OCI-LY3 (cell line): ENCODE results near the gene LLGL1.

ENCODE experiments used
- H2AFZ ChIP-seq: fragments of 200-600, 300-600 bp; shearing (Covaris generic); 2 replicates; pipeline ENCODE4 v1.6.0; 2014; ENCODE audit warnings: antibody characterized with exemption, low read depth, low read length
- H3K27ac ChIP-seq: fragments of 200-600, 300-600 bp; sonication (generic); 2 replicates; pipeline ENCODE4 v1.5.1; 2014; ENCODE audit warnings: mild to moderate bottlenecking, low read length, moderate library complexity, mixed read lengths
- H3K27me3 ChIP-seq: fragments of 200-600, 300-600 bp; sonication (generic); 2 replicates; pipeline ENCODE4 v1.6.1; 2014; ENCODE audit warnings: low read depth, low read length, mixed read lengths
- H3K36me3 ChIP-seq: fragments of 200-600, 300-600 bp; sonication (generic); replicated peaks from 2 replicates; pipeline ENCODE3; 2014; ENCODE audit warnings: low read depth, low read length, mixed read lengths
- H3K4me1 ChIP-seq: fragments of 300-600, 200-600 bp; sonication (generic); 2 replicates; pipeline ENCODE4 v1.6.1; 2014; ENCODE audit warnings: low read length, mixed read lengths
- H3K4me2 ChIP-seq: fragments of 200-600, 300-600 bp; sonication (generic); 2 replicates; pipeline ENCODE4 v1.6.1; 2014; ENCODE audit warnings: low read length, mixed read lengths
- H3K4me3 ChIP-seq: fragments of 300-600, 200-600 bp; sonication (generic); 2 replicates; pipeline ENCODE4 v1.5.1; 2014; ENCODE audit warnings: antibody characterized with exemption, mild to moderate bottlenecking, low read length, moderate library complexity
- H3K79me2 ChIP-seq: fragments of 300-600, 200-600 bp; shearing (Covaris generic); 2 replicates; pipeline ENCODE4 v1.6.1; 2014; ENCODE audit warnings: mild to moderate bottlenecking, low read length, mixed read lengths
- H3K9ac ChIP-seq: fragments of 300-600, 200-600 bp; shearing (Covaris generic); 2 replicates; pipeline ENCODE4 v1.6.0; 2014; ENCODE audit warnings: mild to moderate bottlenecking, low read length, moderate library complexity
- H3K9me3 ChIP-seq: fragments of 200-600, 300-600 bp; shearing (Covaris generic); 2 replicates; pipeline ENCODE4 v1.6.1; 2014; ENCODE audit warnings: low read length, mixed read lengths; ENCODE audit not compliant: insufficient read depth
- H4K20me1 ChIP-seq: fragments of 200-600, 300-600 bp; sonication (generic); 2 replicates; pipeline ENCODE4 v1.6.1; 2016; ENCODE audit warnings: low read length, mixed read lengths; ENCODE audit not compliant: insufficient read depth
- CTCF ChIP-seq: fragments of 200-600, 300-600 bp; sonication (generic); IDR thresholded peaks from 2 replicates; pipeline ENCODE4 v1.5.1; 2014; ENCODE audit warnings: antibody characterized with exemption, low read length, low read depth
- EZH2phosphoT487 ChIP-seq: fragments of 200-600 bp; shearing (Covaris generic); IDR thresholded peaks from 2 replicates; pipeline ENCODE4 v1.6.1; 2018; ENCODE audit warnings: antibody characterized with exemption, mixed run types, low read depth

LLGL1 gene

GRCh38 chr17:18224053-18224386, 1.4 kb upstream of the LLGL1 start:
- Histone ChIP-seq H3K9ac (no peak overlapping the region), H4K20me1 (no peaks in the 10 kb centered on the region), H3K4me1 (peaks cover 10% of the 10 kb centered on the region), H3K4me2 (no peak overlapping the region), H3K27me3 (no peaks in the 10 kb centered on the region), H3K79me2 (no peaks in the 10 kb centered on the region), H3K27ac (no peak overlapping the region), H3K36me3 (no peaks in the 10 kb centered on the region), H2AFZ (no peak overlapping the region), H3K4me3 (no peak overlapping the region), H3K9me3 (no peaks in the 10 kb centered on the region)
- TF ChIP-seq EZH2phosphoT487 (no peak), CTCF (no peak)

- 0 out of 2 replicates have a peak overlapping the region, but pooled peaks have one; percentile 20 for H3K9ac ChIP-seq
- TF ChIP-seq EZH2phosphoT487 (no peak), CTCF (no peak)
- H4K20me1 ChIP-seq, result no peaks in the 10 kb centered on the region
- peaks cover 10% of the 10 kb centered on the region for H3K4me1 ChIP-seq
- H3K4me2 ChIP-seq, result peak overlapping the region; percentile 60
- H3K9me3 ChIP-seq, result no peaks in the 10 kb centered on the region
- 0 out of 2 replicates have a peak overlapping the region, but pooled peaks have one; percentile 6 for H2AFZ ChIP-seq
- H3K79me2 ChIP-seq, result no peaks in the 10 kb centered on the region
- no peaks in the 10 kb centered on the region for H3K27me3 ChIP-seq
- no peak overlapping the region for H3K27ac ChIP-seq
- no peaks in the 10 kb centered on the region for H3K36me3 ChIP-seq
- peak overlapping the region; percentile 70 for H3K4me3 ChIP-seq
Observed at GRCh38 chr17:18224387-18225120, 881 bp upstream of the LLGL1 start.

GRCh38 chr17:18225642-18226283, 328 bp downstream of the LLGL1 start:
- H2AFZ ChIP-seq, result 0 out of 2 replicates have a peak overlapping the region, but pooled peaks have one; percentile 46
- H3K27ac ChIP-seq, result no peak overlapping the region
- H3K27me3 ChIP-seq, result no peaks in the 10 kb centered on the region
- peaks cover 8% of the 10 kb centered on the region for H3K4me1 ChIP-seq
- TF ChIP-seq EZH2phosphoT487 (no peak), CTCF (no peak)
- no peaks in the 10 kb centered on the region for H3K9me3 ChIP-seq
- no peaks in the 10 kb centered on the region for H4K20me1 ChIP-seq
- no peaks in the 10 kb centered on the region for H3K36me3 ChIP-seq
- peak overlapping the region; percentile 83 for H3K4me3 ChIP-seq
- peak overlapping the region; percentile 70 for H3K9ac ChIP-seq
- H3K4me2 ChIP-seq, result peak overlapping the region; percentile 76
- H3K79me2 ChIP-seq, result no peaks in the 10 kb centered on the region

GRCh38 chr17:18226284-18226945, 980 bp downstream of the LLGL1 start:
- H3K27ac ChIP-seq, result no peak overlapping the region
- H3K4me1 ChIP-seq, result peaks cover 4% of the 10 kb centered on the region; the same call in 1 of the 2 replicates
- 0 out of 2 replicates have a peak overlapping the region, but pooled peaks have one; percentile 46 for H2AFZ ChIP-seq
- TF ChIP-seq CTCF (no peak), EZH2phosphoT487 (no peak)
- no peaks in the 10 kb centered on the region for H3K36me3 ChIP-seq
- peak overlapping the region; percentile 83 for H3K4me3 ChIP-seq
- no peaks in the 10 kb centered on the region for H3K9me3 ChIP-seq
- peak overlapping the region; percentile 70 for H3K9ac ChIP-seq
- no peaks in the 10 kb centered on the region for H3K27me3 ChIP-seq
- no peaks in the 10 kb centered on the region for H4K20me1 ChIP-seq
- H3K4me2 ChIP-seq, result peak overlapping the region; percentile 76
- no peaks in the 10 kb centered on the region for H3K79me2 ChIP-seq
